GM19099 (cell line): ENCODE results near the gene ARHGEF6.

Experiments used
- POLR2A ChIP-seq: IDR thresholded peaks from 3 replicates; pipeline ENCODE4 v1.6.1; 2011; ENCODE audit warnings: low read depth; ENCODE audit not compliant: insufficient read length; ENCODE audit errors: extremely low read depth

Gene ARHGEF6

DNA sequence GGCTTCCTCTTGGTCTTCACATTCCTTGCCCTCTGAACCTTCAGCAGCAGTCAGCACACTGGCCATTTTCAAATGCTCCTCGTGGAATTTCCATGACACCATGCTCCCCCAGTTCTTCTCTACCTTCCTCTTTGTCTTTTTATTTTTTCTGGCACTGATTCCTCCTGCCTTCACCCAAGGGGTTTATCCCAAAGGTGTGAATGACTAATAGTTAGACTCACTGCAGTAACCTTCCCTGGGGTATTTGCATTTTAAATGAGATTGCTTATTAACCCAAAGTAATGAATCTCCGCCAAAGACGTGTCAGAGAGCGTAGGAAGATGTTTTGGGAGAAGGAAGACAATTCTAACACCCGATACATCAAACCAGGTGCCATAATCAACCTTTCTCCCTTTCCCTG is 96.6 kb downstream of the ARHGEF6 start:
- no peak for TF ChIP-seq POLR2A

- TF ChIP-seq POLR2A: no peak
Observed at GRCh38 chrX:136679531-136679930, 101.2 kb downstream of the ARHGEF6 start.

GRCh38 chrX:136674270-136674985 is 106.3 kb downstream of the ARHGEF6 start:
- no peak for TF ChIP-seq POLR2A

DNA sequence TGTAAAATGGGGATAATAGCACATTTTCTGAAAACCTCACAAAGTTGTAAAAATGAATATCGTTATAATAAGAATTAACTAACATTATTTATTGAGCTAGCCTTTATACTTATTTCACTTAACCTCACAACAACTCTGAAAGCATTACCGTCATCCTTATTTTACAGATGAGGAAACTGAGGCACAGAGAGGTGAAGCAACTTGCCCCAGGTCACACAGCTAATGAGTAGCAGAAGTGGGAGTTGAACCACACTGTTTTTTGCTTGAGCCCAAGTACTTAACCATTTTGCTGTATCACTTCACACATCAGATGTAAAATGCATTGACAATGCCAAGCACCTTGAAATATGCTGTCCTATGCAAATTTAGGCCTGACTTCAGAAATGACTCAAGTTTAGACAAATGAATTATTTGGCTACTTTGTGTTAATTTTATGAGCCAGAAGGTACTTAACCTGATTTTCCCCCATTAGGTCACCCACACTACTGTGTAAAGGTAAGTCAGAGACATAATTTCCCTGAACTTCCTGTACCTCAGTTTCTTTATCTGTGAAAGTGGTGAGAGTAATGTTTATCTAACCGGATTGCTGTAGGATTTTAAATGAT is 109.6 kb downstream of the ARHGEF6 start:
- no peak for TF ChIP-seq POLR2A

GRCh38 chrX:136667446-136668168 is 113.1 kb downstream of the ARHGEF6 start:
- TF ChIP-seq POLR2A: no peak

GRCh38 chrX:136666088-136666487 is 114.6 kb downstream of the ARHGEF6 start:
- TF ChIP-seq POLR2A: no peak

DNA sequence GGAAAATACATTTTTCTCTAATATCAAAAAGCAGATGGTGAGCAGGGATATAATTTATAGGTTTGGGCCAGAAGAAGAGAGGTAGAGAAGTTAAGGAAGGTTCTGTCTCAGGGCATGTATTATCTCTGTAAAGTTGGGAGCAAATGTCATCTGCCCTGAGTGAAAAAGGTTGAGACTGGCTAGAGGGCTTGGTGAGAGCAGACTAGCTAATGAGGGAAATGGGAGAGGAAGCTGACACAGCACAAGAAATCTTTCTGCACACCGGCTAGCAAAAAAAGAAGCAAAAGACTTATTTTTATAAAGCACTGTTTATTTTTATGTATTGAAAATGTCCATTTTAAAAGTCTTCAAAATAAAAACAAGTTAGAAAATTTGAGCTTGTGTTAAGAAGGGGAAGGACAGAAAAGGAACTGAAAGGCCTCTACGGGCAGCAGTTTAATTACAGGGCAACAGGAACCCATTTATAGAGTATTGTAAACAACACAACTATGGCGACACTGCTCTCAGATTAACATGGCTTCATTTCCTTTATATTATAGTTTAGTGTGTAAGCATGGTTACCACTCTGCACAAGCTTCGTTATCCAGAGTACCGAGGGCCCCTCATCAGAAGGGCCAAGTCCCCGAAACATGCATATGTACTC is 115.4 kb downstream of the ARHGEF6 start:
- TF ChIP-seq POLR2A: no peak

GRCh38 chrX:136662976-136663375 is 117.8 kb downstream of the ARHGEF6 start:
- no peak for TF ChIP-seq POLR2A

GRCh38 chrX:136662104-136662503 is 118.6 kb downstream of the ARHGEF6 start:
- TF ChIP-seq POLR2A: no peak

DNA sequence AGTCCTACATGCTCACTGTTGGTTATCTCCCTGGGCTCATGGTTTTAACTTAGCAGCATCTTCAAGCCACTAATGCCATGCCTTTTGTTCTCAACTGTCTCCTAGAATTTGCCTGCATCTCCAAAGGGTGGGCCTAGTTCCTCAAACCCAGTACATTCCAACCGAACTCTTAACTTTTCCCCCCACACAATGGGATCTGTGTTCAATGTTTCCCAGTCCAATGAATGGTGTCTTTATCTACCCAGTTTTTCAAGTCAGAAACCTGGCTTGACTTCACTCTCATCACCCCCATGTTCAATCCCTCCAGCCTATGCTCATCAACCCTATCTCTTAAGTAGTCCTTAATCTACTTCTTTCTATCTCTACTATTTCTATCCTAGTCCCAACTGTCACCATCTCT is 119.8 kb downstream of the ARHGEF6 start:
- TF ChIP-seq POLR2A: no peak

DNA sequence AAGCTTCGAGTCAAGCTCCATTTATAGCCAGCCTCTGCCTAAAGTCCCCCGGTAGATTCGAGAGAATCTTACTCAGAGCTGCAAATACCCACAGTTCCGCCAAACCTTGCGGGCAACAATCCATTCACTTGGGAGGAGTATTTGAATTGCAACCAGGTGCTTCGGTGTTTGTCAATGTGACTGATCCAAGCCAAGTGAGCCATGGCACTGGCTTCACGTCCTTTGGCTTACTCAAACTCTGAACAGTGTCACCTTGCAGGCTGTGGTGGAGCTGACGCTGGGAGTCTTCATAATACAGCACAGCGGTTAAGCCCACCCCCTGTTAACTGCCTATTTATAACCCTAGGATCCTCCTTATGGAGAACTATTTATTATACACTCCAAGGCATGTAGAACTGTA is 121.6 kb downstream of the ARHGEF6 start:
- TF ChIP-seq POLR2A: no peak

DNA sequence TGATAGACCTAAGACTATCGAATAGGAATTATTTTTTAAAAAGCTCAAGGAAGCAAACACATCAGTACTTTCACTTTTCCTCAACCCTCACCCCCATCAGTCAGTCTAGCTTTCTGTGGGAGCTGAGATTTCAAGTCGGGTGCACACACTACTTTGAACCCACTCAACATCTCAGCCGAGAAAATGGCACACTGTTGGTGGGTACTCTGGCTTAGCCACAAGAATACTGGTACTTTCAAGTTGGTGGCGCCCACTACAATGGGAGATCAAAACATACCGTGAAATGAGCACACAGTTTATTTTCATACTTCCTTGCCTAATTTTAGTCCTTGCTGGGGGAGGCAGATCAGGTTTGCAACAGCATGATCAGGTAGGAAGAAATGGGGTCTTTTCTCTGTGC is 122.6 kb downstream of the ARHGEF6 start:
- TF ChIP-seq POLR2A: no peak

DNA sequence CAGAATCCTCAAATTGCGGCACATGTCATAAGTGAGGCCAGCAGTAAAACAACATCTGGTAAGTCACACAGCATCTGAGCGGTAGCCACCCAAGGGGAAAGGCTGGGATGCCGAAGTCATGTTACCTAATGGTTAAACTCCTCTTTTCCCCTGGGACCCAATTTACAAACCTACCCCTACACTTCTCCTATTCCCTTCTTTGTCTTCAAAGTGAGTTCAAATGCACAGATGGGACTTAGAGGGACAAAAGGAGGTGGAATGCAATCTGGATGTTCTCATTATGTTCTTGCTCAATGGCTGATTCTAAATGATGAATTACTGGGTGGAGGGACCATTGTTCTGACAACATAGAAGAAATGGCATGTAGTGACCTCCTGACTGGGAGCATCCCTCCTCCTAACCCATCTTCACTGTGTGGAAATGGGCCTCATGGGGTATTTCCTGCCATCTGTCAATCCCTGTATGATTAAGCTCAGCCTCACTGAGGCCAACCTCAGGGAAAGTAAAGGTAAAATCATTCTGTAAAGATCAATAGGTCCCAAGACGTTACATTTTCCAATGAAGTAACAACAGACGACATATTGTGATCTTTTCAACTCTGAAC is 124.3 kb downstream of the ARHGEF6 start:
- TF ChIP-seq POLR2A: no peak

DNA sequence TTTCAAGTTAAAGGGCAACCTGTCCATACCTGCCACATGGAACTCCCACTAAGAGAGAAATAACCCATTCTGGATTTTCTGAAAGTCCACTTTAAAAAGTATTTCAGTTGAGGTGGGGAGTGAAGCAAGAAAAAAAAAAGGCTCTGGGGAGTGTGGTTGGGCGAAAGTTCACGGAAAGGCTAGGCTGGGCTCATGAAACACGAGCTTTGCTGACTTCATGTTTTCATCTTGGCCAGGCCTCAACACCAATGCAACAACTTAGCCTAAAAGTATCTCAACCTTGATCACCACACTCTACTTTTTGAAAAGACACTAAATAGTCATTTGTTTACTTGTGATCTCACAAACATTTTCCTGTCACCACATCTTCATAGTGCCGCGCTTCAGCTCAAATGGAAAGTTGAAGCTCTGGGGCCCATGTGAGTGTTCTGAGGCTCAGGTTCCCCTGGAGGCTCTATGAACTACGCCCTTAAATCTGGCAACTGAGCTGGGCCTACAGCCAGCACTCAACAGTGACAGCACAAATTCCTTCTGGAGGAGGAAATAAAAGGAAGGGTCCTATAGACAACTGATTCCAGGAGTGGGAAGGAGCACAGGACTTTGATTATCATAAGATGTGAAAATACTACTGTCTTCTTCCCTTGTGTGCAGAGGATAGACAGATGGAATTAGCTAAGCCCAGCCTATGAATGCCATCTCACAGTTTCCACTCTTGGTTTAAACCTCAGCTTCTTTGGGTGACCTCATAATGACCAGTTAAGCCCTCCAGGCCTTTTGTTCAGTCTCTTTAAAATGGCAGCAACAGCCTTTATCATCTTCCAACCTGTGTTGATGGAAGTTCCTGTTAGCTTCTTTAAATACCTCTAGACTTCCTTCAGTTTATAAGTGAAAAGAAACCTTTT is 127.7 kb downstream of the ARHGEF6 start:
- TF ChIP-seq POLR2A: no peak

DNA sequence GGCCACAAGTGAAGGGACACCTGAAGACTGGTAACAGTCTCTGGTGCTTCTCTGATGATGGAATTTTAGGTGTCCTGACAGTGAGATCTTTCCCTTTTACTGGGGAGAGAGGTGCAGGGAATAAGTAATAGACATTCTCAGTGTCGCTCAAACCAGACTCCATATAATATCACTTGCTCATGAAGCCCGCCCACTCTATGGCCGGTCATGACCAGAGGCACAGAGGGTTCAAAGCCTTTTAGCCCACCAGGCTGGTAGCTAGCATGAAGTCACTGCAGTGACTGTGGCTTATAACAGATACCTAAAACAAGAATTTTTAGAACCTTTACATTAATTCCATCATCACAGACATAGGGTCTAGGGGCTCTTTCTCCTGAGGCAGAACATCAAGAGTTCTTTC is 129.9 kb downstream of the ARHGEF6 start:
- TF ChIP-seq POLR2A: no peak
